GM21786 (cell line): Measurements from ENCODE around the gene NALF2.
A peak's percentile ranks its signal among the peaks of the same experiment; 100 is the strongest.

Experiments
- ATAC-seq: cut with Tn5 transposase; IDR thresholded peaks from one replicate; pipeline ENCODE4 v1.9.1; 2021; ENCODE audit not compliant: unreplicated experiment

Gene NALF2

DNA sequence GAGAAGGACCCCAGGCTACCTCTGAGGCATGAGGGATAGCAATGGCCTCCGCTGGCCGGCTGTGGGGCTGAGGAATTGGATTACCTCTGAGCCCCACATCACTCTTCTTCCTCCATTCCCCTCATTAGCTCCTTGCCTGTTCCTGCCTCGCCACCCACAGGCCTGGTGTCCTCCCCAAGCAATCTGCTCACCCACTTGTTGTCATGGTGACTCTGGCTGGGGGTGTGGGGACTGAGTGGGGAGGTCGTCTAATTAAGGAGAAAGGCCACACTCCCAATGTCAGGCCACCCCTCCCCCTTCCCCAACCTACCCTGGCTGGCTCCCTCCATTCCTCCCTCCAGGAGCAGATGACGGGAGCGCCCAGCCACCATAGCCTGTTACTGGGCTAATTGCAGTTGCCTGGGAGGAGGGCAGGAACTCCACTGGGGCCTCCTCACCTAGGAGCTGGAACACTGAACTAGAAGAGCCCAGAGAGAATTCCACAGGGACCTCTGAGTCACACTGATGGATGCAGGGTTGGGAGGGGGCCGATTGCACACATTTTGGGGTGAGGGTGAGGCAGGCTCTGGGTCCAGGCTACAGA lies 20.7 kb downstream of the NALF2 start:
- no peak for ATAC-seq

GRCh38 chrX:69530306-69530705 lies 26.2 kb downstream of the NALF2 start:
- ATAC-seq: no peak

GRCh38 chrX:69531031-69531755 lies 27.1 kb downstream of the NALF2 start:
- ATAC-seq: no peak

DNA sequence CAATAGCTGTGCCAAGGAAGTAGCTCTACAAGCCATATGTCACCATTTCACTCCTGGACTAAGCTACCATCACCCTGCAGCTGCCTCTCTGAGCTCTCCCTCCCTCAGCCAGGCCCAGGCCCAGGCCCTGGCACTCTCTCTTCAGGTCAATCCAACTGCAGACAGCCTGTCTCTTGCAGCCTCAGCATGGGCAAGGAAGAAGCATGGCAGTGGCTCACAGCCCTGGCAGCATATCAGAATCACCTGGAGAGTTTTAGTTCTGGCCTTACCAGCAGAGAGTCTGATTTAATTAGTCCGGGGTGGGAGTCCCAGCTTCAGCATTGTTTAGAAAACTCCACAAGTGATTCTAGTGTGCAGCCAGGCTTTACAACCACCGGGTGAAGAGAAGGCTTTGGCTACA lies 31.5 kb downstream of the NALF2 start:
- no peak for ATAC-seq

DNA sequence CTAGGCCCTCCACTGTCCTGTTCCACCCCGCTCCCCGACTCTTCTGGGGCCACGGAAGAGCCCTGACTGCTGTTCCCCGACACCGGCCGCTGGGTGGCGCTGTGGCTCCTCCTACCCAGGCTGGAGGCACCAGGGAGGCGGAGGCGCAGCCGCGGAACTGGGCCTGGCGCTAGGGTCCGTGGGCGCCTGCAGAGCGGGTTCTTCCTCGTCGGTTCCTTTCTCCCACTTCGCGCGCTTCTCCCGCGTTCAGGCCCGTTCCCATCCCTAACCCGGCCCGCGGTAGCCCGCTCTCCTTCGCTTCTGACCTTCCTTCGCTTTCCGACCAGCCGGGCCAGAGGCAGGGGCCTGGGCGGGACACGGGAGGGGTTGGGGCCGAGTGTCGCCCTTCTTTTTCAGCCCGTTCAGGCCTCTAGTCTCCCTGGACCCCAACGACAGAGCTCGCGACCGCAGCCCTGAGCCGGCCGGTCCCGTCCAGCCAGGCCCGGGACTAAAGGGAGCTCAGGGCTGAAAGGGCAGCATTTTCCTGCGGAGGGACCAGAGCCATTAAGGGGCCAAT lies 34.3 kb downstream of the NALF2 start:
- ATAC-seq: peak; percentile 87

DNA sequence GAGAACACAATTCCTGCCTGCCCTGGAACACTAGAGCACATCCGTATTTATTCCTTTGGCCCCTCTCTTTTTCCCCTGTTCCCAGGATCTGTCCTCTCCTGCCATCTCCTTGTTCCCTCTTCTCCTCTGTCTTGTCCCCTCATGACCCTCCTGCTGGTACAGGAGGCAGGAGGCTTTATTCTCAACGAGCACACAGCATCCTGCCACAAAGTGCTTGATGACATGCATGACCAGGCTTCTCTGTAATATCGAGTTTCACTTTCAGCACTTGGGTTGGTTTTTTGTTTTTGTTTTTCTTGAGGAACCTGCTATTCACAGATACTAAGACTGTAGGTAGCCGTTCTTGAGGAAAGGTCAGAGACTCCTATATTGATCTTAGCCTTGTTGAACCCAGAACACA lies 35.3 kb downstream of the NALF2 start:
- no peak for ATAC-seq

GRCh38 chrX:69541956-69542355 lies 37.8 kb downstream of the NALF2 start:
- ATAC-seq: no peak

- ATAC-seq: no peak
Measured at GRCh38 chrX:69543572-69543971, 39.4 kb downstream of the NALF2 start.

DNA sequence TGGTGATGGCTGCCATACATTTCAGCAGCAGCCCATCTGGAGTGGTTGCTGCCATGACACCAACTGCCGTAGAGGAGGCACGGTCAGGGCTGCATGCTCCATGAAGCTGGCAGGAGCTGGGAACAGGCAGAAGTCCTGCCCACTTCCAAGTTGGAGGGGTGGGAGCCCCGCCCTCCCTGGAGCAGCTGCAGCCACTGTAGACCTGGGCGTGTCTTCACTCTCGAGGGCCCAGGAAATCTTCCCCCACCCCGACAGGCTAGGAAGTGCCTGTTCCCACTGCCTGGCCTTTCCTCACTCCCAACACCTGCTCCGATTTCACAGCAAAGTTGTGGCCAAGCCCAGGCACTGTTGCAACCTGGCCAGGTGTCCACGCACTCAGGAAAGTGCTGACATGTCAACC lies 42.3 kb downstream of the NALF2 start:
- ATAC-seq: no peak

GRCh38 chrX:69546978-69547377 lies 42.9 kb downstream of the NALF2 start:
- ATAC-seq: no peak

GRCh38 chrX:69551421-69552009 lies 47.4 kb downstream of the NALF2 start:
- no peak for ATAC-seq

DNA sequence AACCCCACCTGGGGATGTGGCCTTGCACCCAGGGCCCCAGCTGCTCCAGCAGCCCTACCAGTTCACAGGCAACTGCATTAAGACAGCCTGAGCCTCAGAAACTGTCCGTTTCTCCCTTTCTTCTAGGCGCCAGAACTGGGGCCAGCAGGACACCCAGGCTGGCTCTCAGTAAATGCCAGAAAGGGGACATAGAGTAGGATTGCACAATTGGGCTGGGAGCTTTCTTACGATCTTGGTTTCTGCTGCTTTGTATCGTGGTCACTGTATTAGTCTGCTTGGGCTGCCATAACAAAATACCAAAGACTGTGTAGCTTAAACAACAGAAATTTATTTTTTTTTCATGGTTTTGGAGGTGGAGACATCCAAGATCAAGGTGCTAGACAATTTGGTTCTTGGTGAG lies 48.4 kb downstream of the NALF2 start:
- ATAC-seq: no peak
